CD4-positive, alpha-beta T cell (primary cell): Measurements from ENCODE around the gene GRN. TPM values are rescaled to one million over a fixed set of nuclear protein-coding genes. Genes with fewer than 3 reads are reported as not detected.
"Not testable (repeated sequence)": the region's sequence is repeated elsewhere in the genome, so short reads cannot be mapped to it uniquely, and the experiment has no call there.

Source experiments
- ATAC-seq: fragments of 200-7000 bp; cut with Tn5 transposase; one replicate; pipeline ENCODE4 v1.10.0; 2022; ENCODE audit warnings: mild to moderate bottlenecking; ENCODE audit not compliant: poor library complexity
- CTCF ChIA-PET: fragments of 350-600 bp; sonication (Branson Sonifier 250); formaldehyde crosslinking; loops from one replicate; lab custom pipeline; 2021; ENCODE audit warnings: antibody characterized with exemption, inconsistent platforms; lab: Charles Lee
- POLR2A ChIA-PET: fragments of 350-600 bp; sonication (Branson Sonifier 250); formaldehyde crosslinking; loops from one replicate; lab custom pipeline; 2021; ENCODE audit warnings: antibody characterized with exemption, inconsistent platforms; lab: Charles Lee
- DNase-seq, 14 experiments: peaks; one replicate each; pipeline ENCODE4 v3.0.0-alpha.2; 2013 to 2020; ENCODE audit warnings: mixed read lengths in 2 of 14
- H3K27ac ChIP-seq, 2 donors: one replicate each; pipeline versions ENCODE4 v1.5.1 to v1.7.0; 2013; ENCODE audit warnings: low read length in 2 of 2, low read depth in 1 of 2, mild to moderate bottlenecking in 1 of 2
- H3K27me3 ChIP-seq, 2 experiments: 1 replicate in 1 of 2; 2 replicates in 1 of 2; pipeline versions ENCODE4 v1.6.1 to v1.7.0; 2013; ENCODE audit warnings: low read length in 2 of 2, control low read depth in 1 of 2, mild to moderate bottlenecking in 1 of 2, moderate library complexity in 1 of 2; ENCODE audit not compliant: insufficient read depth in 2 of 2, control insufficient read depth in 1 of 2
- H3K36me3 ChIP-seq: one replicate; pipeline ENCODE4 v1.6.1; 2013; ENCODE audit warnings: low read length, control low read depth; ENCODE audit not compliant: insufficient read depth
- H3K4me1 ChIP-seq: one replicate; pipeline ENCODE4 v1.6.1; 2013; ENCODE audit warnings: low read length, control low read depth; ENCODE audit not compliant: insufficient read depth
- H3K4me3 ChIP-seq: one replicate; pipeline ENCODE4 v1.5.1; 2013; ENCODE audit warnings: mild to moderate bottlenecking, low read length, moderate library complexity
- H3K9me3 ChIP-seq, 2 experiments: 1 replicate in 1 of 2; 2 replicates in 1 of 2; pipeline versions ENCODE4 v1.6.1 to v1.7.0; 2013; ENCODE audit warnings: low read length in 2 of 2, mild to moderate bottlenecking in 2 of 2, control low read depth in 1 of 2, moderate library complexity in 1 of 2; ENCODE audit not compliant: control insufficient read depth in 1 of 2, insufficient read depth in 1 of 2
- H3K27ac Mint-ChIP-seq: one replicate; pipeline ENCODE4 v1.8.0; 2020; ENCODE audit warnings: mixed read lengths
- H3K27me3 Mint-ChIP-seq: one replicate; pipeline ENCODE4 v1.8.0; 2021; ENCODE audit warnings: mixed read lengths
- H3K36me3 Mint-ChIP-seq: one replicate; pipeline ENCODE4 v1.8.0; 2021; ENCODE audit warnings: low read depth, mixed read lengths
- H3K4me1 Mint-ChIP-seq: one replicate; pipeline ENCODE4 v1.8.0; 2021; ENCODE audit warnings: low read depth, mixed read lengths
- H3K4me3 Mint-ChIP-seq: one replicate; pipeline ENCODE4 v1.8.0; 2020; ENCODE audit warnings: mild to moderate bottlenecking, mixed read lengths
- H3K9me3 Mint-ChIP-seq: one replicate; pipeline ENCODE4 v1.8.0; 2020; ENCODE audit warnings: mixed read lengths
- intact Hi-C, 2 experiments: fragments of 100-400 bp; cut with DNase I in 1 of 2; cut with micrococcal nuclease in 1 of 2; formaldehyde crosslinking; loops; one replicate each; pipeline versions ENCODE4 v1.15.1 to v1.9.0; 2023 to 2025; cut with DNase I, micrococcal nuclease
- total RNA-seq, 174 experiments: library from RNA in 2 of 174; stranded (reverse) in 2 of 174; gene quantifications; one replicate each; pipeline ENCODE4 v1.2.3 and lab custom pipeline; 2021 to 2026
- TF ChIP-seq, protein P1 (sequence below): fragments of 200-600 bp; IDR thresholded peaks from one replicate; pipeline ENCODE4 v1.8.0; 2022; ENCODE audit warnings: antibody characterized with exemption, mild to moderate bottlenecking

The GRN gene
- total RNA-seq, 2 experiments from 2014 or later, result 15.3 to 16.1 TPM

DNA sequence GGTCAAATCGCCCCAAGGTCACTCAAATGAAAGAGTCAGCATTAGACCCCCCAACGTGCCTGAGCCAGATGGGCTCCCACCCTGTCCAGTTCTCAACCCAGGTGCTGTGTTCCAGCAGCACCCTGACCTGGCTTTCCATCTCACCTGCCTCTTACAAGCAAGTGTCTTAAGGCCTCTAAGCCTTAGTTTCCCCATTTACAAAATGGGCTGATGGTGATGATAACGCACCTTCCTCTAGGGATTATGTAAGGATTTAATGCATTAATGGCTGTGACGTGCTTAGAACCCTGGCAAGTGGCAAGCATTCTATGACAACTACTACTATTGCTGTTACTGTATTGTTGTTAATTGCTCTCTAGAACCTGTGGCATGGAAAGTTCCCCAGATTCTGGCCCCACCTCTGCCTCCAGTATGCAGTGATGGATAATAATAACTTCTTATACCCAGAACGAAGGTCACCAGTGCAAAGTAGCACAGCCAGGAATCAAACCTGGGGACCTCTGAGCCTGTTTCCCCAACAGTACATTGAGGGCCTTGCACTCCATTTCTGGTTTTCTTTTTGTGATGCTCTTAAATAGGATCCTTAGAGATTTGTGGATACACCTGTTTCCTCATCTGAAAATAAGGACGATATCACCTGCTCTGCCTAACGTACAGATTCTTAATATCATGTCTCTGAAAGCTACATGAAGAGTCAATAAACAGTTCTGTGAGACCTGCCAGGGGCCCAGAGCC lies 17.2 kb upstream of the GRN start:
- no peaks in the 10 kb centered on the region for H3K27me3 ChIP-seq
- H3K4me3 Mint-ChIP-seq, result peak overlapping the region; percentile 77
- DNase-seq (peak in 1 of 14 experiments; percentile 21), ATAC-seq (no peak)
- CTCF ChIA-PET, result interaction anchor here (0.5 to 1.3 kb wide), 4 partner anchors 18 to 225 kb away, joined by 3 to 15 read pairs (median 5); no protein-coding TSS in a partner anchor
- no peak overlapping the region for H3K27ac ChIP-seq
- no peak overlapping the region for H3K4me3 ChIP-seq
- peaks cover 45% of the 10 kb centered on the region for H3K4me1 ChIP-seq
- peak overlapping the region; percentile 96 for H3K27ac Mint-ChIP-seq
- no peaks in the 10 kb centered on the region for H3K9me3 ChIP-seq
- no peaks in the 10 kb centered on the region for H3K36me3 ChIP-seq
- intact Hi-C loops, result loop anchor here (2.0 to 10.0 kb wide), 2 partner anchors 17 to 203 kb away; partner anchors contain the start of genes GRN (in 1 of the 2) and HDAC5 (in 1 of the 2)
- no peaks in the 10 kb centered on the region for H3K27me3 Mint-ChIP-seq
- TF ChIP-seq, protein P1, sequence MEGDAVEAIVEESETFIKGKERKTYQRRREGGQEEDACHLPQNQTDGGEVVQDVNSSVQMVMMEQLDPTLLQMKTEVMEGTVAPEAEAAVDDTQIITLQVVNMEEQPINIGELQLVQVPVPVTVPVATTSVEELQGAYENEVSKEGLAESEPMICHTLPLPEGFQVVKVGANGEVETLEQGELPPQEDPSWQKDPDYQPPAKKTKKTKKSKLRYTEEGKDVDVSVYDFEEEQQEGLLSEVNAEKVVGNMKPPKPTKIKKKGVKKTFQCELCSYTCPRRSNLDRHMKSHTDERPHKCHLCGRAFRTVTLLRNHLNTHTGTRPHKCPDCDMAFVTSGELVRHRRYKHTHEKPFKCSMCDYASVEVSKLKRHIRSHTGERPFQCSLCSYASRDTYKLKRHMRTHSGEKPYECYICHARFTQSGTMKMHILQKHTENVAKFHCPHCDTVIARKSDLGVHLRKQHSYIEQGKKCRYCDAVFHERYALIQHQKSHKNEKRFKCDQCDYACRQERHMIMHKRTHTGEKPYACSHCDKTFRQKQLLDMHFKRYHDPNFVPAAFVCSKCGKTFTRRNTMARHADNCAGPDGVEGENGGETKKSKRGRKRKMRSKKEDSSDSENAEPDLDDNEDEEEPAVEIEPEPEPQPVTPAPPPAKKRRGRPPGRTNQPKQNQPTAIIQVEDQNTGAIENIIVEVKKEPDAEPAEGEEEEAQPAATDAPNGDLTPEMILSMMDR, result no peak
- POLR2A ChIA-PET, result interaction anchor here (0.7 to 4.4 kb wide), 6 partner anchors 27 to 124 kb away, joined by 3 to 157 read pairs (median 10); partner anchors contain the start of gene UBTF
- H3K9me3 Mint-ChIP-seq, result no peaks in the 10 kb centered on the region
- peaks cover 34% of the 10 kb centered on the region for H3K4me1 Mint-ChIP-seq
- peaks cover 10% of the 10 kb centered on the region for H3K36me3 Mint-ChIP-seq

DNA sequence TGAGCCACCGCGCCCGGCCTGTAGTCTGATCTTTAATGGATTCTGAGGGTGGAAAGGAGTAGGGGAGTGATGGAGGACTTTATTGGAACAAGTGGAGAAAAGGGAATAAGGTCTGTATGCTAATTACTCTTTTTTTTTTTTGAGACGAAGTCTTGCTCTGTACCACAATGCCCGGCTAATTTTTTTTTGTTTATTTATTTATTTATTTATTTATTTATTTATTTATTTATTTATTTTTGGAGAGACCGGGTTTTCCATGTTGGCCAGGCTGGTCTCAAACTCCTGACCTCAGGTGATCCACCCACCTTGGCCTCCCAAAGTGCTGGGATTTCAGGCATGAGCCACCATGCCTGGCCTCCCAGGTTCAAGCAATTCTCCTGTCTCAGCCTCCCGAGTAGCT lies 15.6 kb upstream of the GRN start:
- not testable (repeated sequence) for H3K27me3 ChIP-seq, H3K27ac Mint-ChIP-seq, H3K9me3 ChIP-seq, H3K4me3 Mint-ChIP-seq, H3K27ac ChIP-seq, H3K9me3 Mint-ChIP-seq, DNase-seq, ATAC-seq, H3K36me3 ChIP-seq, H3K4me3 ChIP-seq, H3K27me3 Mint-ChIP-seq
- POLR2A ChIA-PET, result interaction anchor here (2.8 kb wide), 1 partner anchor 119 kb away, joined by 16 read pairs; no protein-coding TSS in a partner anchor
- peaks cover 30% of the 10 kb centered on the region for H3K4me1 ChIP-seq
- peaks cover 10% of the 10 kb centered on the region for H3K36me3 Mint-ChIP-seq
- H3K4me1 Mint-ChIP-seq, result peaks cover 25% of the 10 kb centered on the region
- intact Hi-C loops, result loop anchor here in 1 of 2 experiments (10.0 kb wide), 1 partner anchor 205 kb away; the partner anchor contains the start of gene HDAC5
- CTCF ChIA-PET, result interaction anchor here (3.3 kb wide), 1 partner anchor 120 kb away, joined by 33 read pairs; no protein-coding TSS in a partner anchor

DNA sequence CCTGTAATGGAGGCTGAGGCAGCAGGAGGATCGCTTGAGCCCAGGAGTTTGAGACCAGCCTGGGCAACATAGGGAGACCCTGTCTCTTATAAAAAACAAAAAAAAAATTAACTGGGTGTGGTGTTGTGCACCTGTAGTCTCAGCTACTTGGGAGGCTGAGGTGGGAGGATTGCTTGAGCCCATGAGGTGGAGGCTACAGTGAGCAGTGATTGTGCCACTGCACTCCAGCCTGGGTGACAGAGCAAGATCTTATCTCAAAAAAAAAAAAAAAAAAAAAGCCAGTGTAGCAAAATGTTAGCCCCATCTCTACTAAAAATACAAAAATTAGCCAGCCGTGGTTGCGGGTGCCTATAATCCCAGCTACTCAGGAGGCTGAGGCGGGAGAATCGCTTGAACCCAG lies 14.8 kb upstream of the GRN start:
- peaks cover 22% of the 10 kb centered on the region for H3K4me1 Mint-ChIP-seq
- not testable (repeated sequence) for H3K36me3 Mint-ChIP-seq, ATAC-seq, H3K27me3 Mint-ChIP-seq, H3K4me3 Mint-ChIP-seq, H3K36me3 ChIP-seq, H3K27ac Mint-ChIP-seq, H3K4me3 ChIP-seq, DNase-seq, H3K27ac ChIP-seq, H3K9me3 Mint-ChIP-seq, H3K9me3 ChIP-seq, H3K27me3 ChIP-seq
- ChIA-PET POLR2A (interaction anchor here (2.8 kb wide), 1 partner anchor 120 kb away, joined by 16 read pairs; no protein-coding TSS in a partner anchor), CTCF (interaction anchor here (0.9 to 3.3 kb wide), 6 partner anchors 15 to 126 kb away, joined by 3 to 33 read pairs (median 7); partner anchors contain the start of gene GRN)
- intact Hi-C loops, result loop anchor here in 1 of 2 experiments (5.0 kb wide), 1 partner anchor 188 kb away; the partner anchor contains the start of gene HROB
- H3K4me1 ChIP-seq, result peaks cover 24% of the 10 kb centered on the region
